Common myeloid progenitor, CD34-positive (primary cell): ENCODE results near the gene LRRN2. TPM values are rescaled to one million over a fixed set of nuclear protein-coding genes. Genes with fewer than 3 reads are reported as not detected.

Experiments used
- CTCF ChIA-PET: fragments of 350-600 bp; sonication (Branson Sonifier 250); formaldehyde crosslinking; loops from one replicate; lab custom pipeline; 2021; ENCODE audit warnings: antibody characterized with exemption; lab: Charles Lee
- POLR2A ChIA-PET: fragments of 350-600 bp; sonication (Branson Sonifier 250); formaldehyde crosslinking; loops from one replicate; lab custom pipeline; 2021; ENCODE audit warnings: antibody characterized with exemption; lab: Charles Lee
- DNase-seq, 3 donors: peaks; one replicate each; pipeline versions ENCODE4 v3.0.0 to v3.0.0-alpha.2; 2013
- H3K27ac ChIP-seq, 2 experiments: 1 replicate in 1 of 2; 2 replicates in 1 of 2; pipeline ENCODE4 v1.7.0; 2013; ENCODE audit warnings: inconsistent platforms in 2 of 2, low read length in 2 of 2, mild to moderate bottlenecking in 2 of 2, low read depth in 1 of 2, moderate library complexity in 1 of 2; ENCODE audit not compliant: severe bottlenecking in 2 of 2, insufficient read depth in 1 of 2, poor library complexity in 1 of 2
- H3K27me3 ChIP-seq, 5 experiments: replicated peaks in 2 of 5; 1 replicate in 3 of 5; 2 replicates in 2 of 5; pipeline versions ENCODE4 v1.6.1 to v1.7.0; 2013; ENCODE audit warnings: low read length in 4 of 5, mild to moderate bottlenecking in 2 of 5, moderate library complexity in 2 of 5, inconsistent platforms in 1 of 5; ENCODE audit not compliant: insufficient read depth in 5 of 5, control insufficient read depth in 4 of 5
- H3K36me3 ChIP-seq, 4 experiments: 1 replicate in 2 of 4; 2 replicates in 2 of 4; pipeline versions ENCODE4 v1.6.1 to v1.7.0; 2013; ENCODE audit warnings: low read length in 3 of 4, control low read depth in 1 of 4, mild to moderate bottlenecking in 1 of 4; ENCODE audit not compliant: control insufficient read depth in 4 of 4, insufficient read depth in 4 of 4
- H3K4me1 ChIP-seq, 4 experiments: 1 replicate in 3 of 4; 2 replicates in 1 of 4; pipeline versions ENCODE4 v1.6.1 to v1.7.1; 2013; ENCODE audit warnings: low read length in 3 of 4, mild to moderate bottlenecking in 3 of 4, control low read depth in 1 of 4, inconsistent platforms in 1 of 4, moderate library complexity in 1 of 4; ENCODE audit not compliant: control insufficient read depth in 4 of 4, insufficient read depth in 4 of 4; ENCODE audit errors: control extremely low read depth in 1 of 4
- H3K4me3 ChIP-seq, 7 experiments: 1 replicate in 4 of 7; 2 replicates in 3 of 7; pipeline versions ENCODE4 v1.5.1 to v1.7.0; 2013; ENCODE audit warnings: mild to moderate bottlenecking in 7 of 7, low read length in 6 of 7, moderate library complexity in 6 of 7, inconsistent platforms in 2 of 7, low read depth in 2 of 7, control low read depth in 1 of 7; ENCODE audit not compliant: insufficient read depth in 4 of 7, control insufficient read depth in 1 of 7; ENCODE audit errors: extremely low read depth in 1 of 7
- H3K9me3 ChIP-seq, 5 experiments: 1 replicate in 4 of 5; 2 replicates in 1 of 5; pipeline versions ENCODE4 v1.6.1 to v1.7.1; 2013; ENCODE audit warnings: low read length in 4 of 5, mild to moderate bottlenecking in 2 of 5, inconsistent platforms in 1 of 5, low read depth in 1 of 5, moderate library complexity in 1 of 5; ENCODE audit not compliant: control insufficient read depth in 4 of 5, insufficient read depth in 2 of 5; ENCODE audit errors: control extremely low read depth in 1 of 5
- WGBS: methylation state at CpG from one replicate; pipeline ENCODE4 v1.1.5; 2013; ENCODE audit not compliant: insufficient coverage; 5-methylcytosine and 5-hydroxymethylcytosine counted together
- polyA plus RNA-seq: library from polyadenylated mRNA; unstranded; fragments of 120-200 nt; gene quantifications from one replicate; pipeline ENCODE4 v1.2.1, GENCODE V29; 2013

Gene LRRN2
- polyA plus RNA-seq, result 1.1 TPM

- WGBS, result 2% methylated on average over 78 of the region's 84 CpGs
- POLR2A ChIA-PET, result no interaction called here
- DNase-seq, result peak in 1 of 3 donors; percentile 22
- Histone ChIP-seq H3K36me3 (no peaks in the 10 kb centered on the region), H3K27me3 (peaks cover 2 to 33% (median 6%) of the 10 kb centered on the region in 5 experiments), H3K4me3 (peak within 1 kb of the TSS; percentile 42 to 75 (median 62)), H3K27ac (no peak within 1 kb of the TSS), H3K9me3 (no peaks in the 10 kb centered on the region), H3K4me1 (peaks cover 0 to 28% (median 27%) of the 10 kb centered on the region in 4 experiments)
- CTCF ChIA-PET, result interaction anchor here (1.4 kb wide), 1 partner anchor 17 kb away, joined by 4 read pairs; no protein-coding TSS in a partner anchor
Observed at GRCh38 chr1:204685236-204686006, at the start of gene LRRN2. TSS of gene LRRN2 (minus strand) at chr1:204685738. CDS start at chr1:204619992, 65,746 bp downstream.

- H3K27ac ChIP-seq, result no peak overlapping the region
- H3K27me3 ChIP-seq, result peaks cover 0 to 33% (median 10%) of the 10 kb centered on the region in 5 experiments
- ChIA-PET POLR2A (no interaction called here), CTCF (interaction anchor here (0.8 to 1.2 kb wide), 2 partner anchors 12 to 72 kb away, joined by 4 to 5 read pairs; no protein-coding TSS in a partner anchor)
- H3K9me3 ChIP-seq, result peaks cover 2 to 19% (median 4%) of the 10 kb centered on the region in 5 experiments
- H3K36me3 ChIP-seq, result no peaks in the 10 kb centered on the region
- H3K4me1 ChIP-seq, result no peaks in the 10 kb centered on the region
- no peak overlapping the region for H3K4me3 ChIP-seq
- DNase-seq, result no peak
Observed at GRCh38 chr1:204735042-204735441, 49.5 kb upstream of the LRRN2 start.

- Histone ChIP-seq H3K9me3 (peaks cover 2 to 15% (median 4%) of the 10 kb centered on the region in 5 experiments), H3K27me3 (peaks cover 0 to 34% (median 10%) of the 10 kb centered on the region in 5 experiments), H3K4me3 (no peak overlapping the region), H3K36me3 (no peaks in the 10 kb centered on the region), H3K4me1 (no peaks in the 10 kb centered on the region), H3K27ac (no peak overlapping the region)
- POLR2A ChIA-PET, result no interaction called here
- 82% methylated on average over 9 of the region's 12 CpGs for WGBS
- CTCF ChIA-PET, result interaction anchor here (0.8 to 1.2 kb wide), 2 partner anchors 13 to 73 kb away, joined by 4 to 5 read pairs; no protein-coding TSS in a partner anchor
- DNase-seq, result no peak
Observed at GRCh38 chr1:204733869-204734596, 48.5 kb upstream of the LRRN2 start.

- H3K36me3 ChIP-seq, result no peaks in the 10 kb centered on the region
- ChIA-PET CTCF (interaction anchor here (1.2 to 2.4 kb wide), 3 partner anchors 12 to 31 kb away, joined by 3 to 7 read pairs (median 3); no protein-coding TSS in a partner anchor), POLR2A (no interaction called here)
- 86% methylated on average over 1 of the region's 4 CpGs for WGBS
- H3K27ac ChIP-seq, result no peak overlapping the region
- DNase-seq, result no peak
- peaks cover 2 to 8% (median 3%) of the 10 kb centered on the region in 5 experiments for H3K9me3 ChIP-seq
- H3K4me1 ChIP-seq, result no peaks in the 10 kb centered on the region
- H3K4me3 ChIP-seq, result no peak overlapping the region
- H3K27me3 ChIP-seq, result peaks cover 0 to 36% (median 10%) of the 10 kb centered on the region in 5 experiments
Observed at GRCh38 chr1:204733289-204733688, 47.8 kb upstream of the LRRN2 start.

- Histone ChIP-seq H3K27me3 (peaks cover 0 to 37% (median 10%) of the 10 kb centered on the region in 5 experiments), H3K27ac (no peak overlapping the region), H3K9me3 (peaks cover 0 to 3% (median 0%) of the 10 kb centered on the region in 5 experiments), H3K4me3 (no peak overlapping the region), H3K4me1 (no peaks in the 10 kb centered on the region), H3K36me3 (no peaks in the 10 kb centered on the region)
- no peak for DNase-seq
- WGBS, result 96% methylated on average over 5 of the region's 5 CpGs
- ChIA-PET CTCF (interaction anchor here (0.7 to 2.4 kb wide), 4 partner anchors 14 to 76 kb away, joined by 3 to 7 read pairs (median 3); no protein-coding TSS in a partner anchor), POLR2A (no interaction called here)
Observed at GRCh38 chr1:204731985-204732575, 46.5 kb upstream of the LRRN2 start.

GRCh38 chr1:204731509-204731908, 46.0 kb upstream of the LRRN2 start:
- DNase-seq, result no peak
- CTCF ChIA-PET, result interaction anchor here (2.4 kb wide), 1 partner anchor 15 kb away, joined by 7 read pairs; no protein-coding TSS in a partner anchor
- no peaks in the 10 kb centered on the region for H3K36me3 ChIP-seq
- H3K27ac ChIP-seq, result no peak overlapping the region
- H3K4me3 ChIP-seq, result no peak overlapping the region
- 93% methylated on average over 3 of the region's 6 CpGs for WGBS
- peaks cover 0 to 35% (median 10%) of the 10 kb centered on the region in 5 experiments for H3K27me3 ChIP-seq
- POLR2A ChIA-PET, result no interaction called here
- no peaks in the 10 kb centered on the region for H3K4me1 ChIP-seq
- no peaks in the 10 kb centered on the region for H3K9me3 ChIP-seq
